Nephron (organoid): Measurements from ENCODE around the gene DNAJB11.

Experiments used
- H3K27ac Mint-ChIP-seq, 3 experiments: 2 replicates each; pipeline ENCODE4 v1.8.0; 2020; ENCODE audit warnings: mixed read lengths in 3 of 3, mild to moderate bottlenecking in 2 of 3, moderate library complexity in 1 of 3
- H3K27me3 Mint-ChIP-seq: 2 replicates; pipeline ENCODE4 v1.8.0; 2021; ENCODE audit warnings: low read depth, mild to moderate bottlenecking, moderate library complexity, mixed read lengths
- H3K36me3 Mint-ChIP-seq: 2 replicates; pipeline ENCODE4 v1.8.0; 2020; ENCODE audit warnings: low read depth, mixed read lengths
- H3K4me1 Mint-ChIP-seq: 2 replicates; pipeline ENCODE4 v1.8.0; 2020; ENCODE audit warnings: mixed read lengths
- H3K4me3 Mint-ChIP-seq, 3 experiments: 2 replicates each; pipeline ENCODE4 v1.8.0; 2020; ENCODE audit warnings: mild to moderate bottlenecking in 3 of 3, mixed read lengths in 3 of 3, moderate library complexity in 2 of 3
- H3K9me3 Mint-ChIP-seq: 2 replicates; pipeline ENCODE4 v1.8.0; 2020; ENCODE audit warnings: mixed read lengths
- CTCF ChIP-seq, 3 experiments: fragments of 200-600 bp; sonication (generic); IDR thresholded peaks; one replicate each; pipeline ENCODE4 v1.5.0; 2021; ENCODE audit warnings: antibody characterized with exemption in 3 of 3; ENCODE audit not compliant: unreplicated experiment in 3 of 3

Gene DNAJB11

GRCh38 chr3:186614266-186614596, 43.7 kb downstream of the DNAJB11 start:
- TF ChIP-seq CTCF (IDR thresholded peaks at IDR 0.05; ENCODE audit: unreplicated experiment in 3 of 3) = no peak
- no peaks in the 10 kb centered on the region for H3K36me3 Mint-ChIP-seq
- no peak overlapping the region for H3K4me3 Mint-ChIP-seq
- H3K27me3 Mint-ChIP-seq = peaks cover 49% of the 10 kb centered on the region
- no peak overlapping the region for H3K27ac Mint-ChIP-seq
- no peaks in the 10 kb centered on the region for H3K9me3 Mint-ChIP-seq
- H3K4me1 Mint-ChIP-seq = peaks cover 20% of the 10 kb centered on the region

GRCh38 chr3:186614597-186615483, 44.3 kb downstream of the DNAJB11 start:
- H3K9me3 Mint-ChIP-seq = no peaks in the 10 kb centered on the region
- H3K27ac Mint-ChIP-seq = peak overlapping the region in 1 of 3 experiments; percentile 7
- peaks cover 20% of the 10 kb centered on the region for H3K4me1 Mint-ChIP-seq
- no peaks in the 10 kb centered on the region for H3K36me3 Mint-ChIP-seq
- H3K27me3 Mint-ChIP-seq = peaks cover 49% of the 10 kb centered on the region
- TF ChIP-seq CTCF (IDR thresholded peaks at IDR 0.05; ENCODE audit: unreplicated experiment in 3 of 3) = peak; percentile 97 to 98 (median 97)
- peak overlapping the region in 1 of 3 experiments; percentile 27 for H3K4me3 Mint-ChIP-seq

GRCh38 chr3:186616299-186616617, 45.7 kb downstream of the DNAJB11 start:
- TF ChIP-seq CTCF (IDR thresholded peaks at IDR 0.05; ENCODE audit: unreplicated experiment in 3 of 3) = no peak
- Mint-ChIP-seq H3K4me1 (peaks cover 20% of the 10 kb centered on the region), H3K9me3 (no peaks in the 10 kb centered on the region), H3K27ac (no peak overlapping the region), H3K27me3 (peaks cover 57% of the 10 kb centered on the region), H3K36me3 (no peaks in the 10 kb centered on the region), H3K4me3 (no peak overlapping the region)

GRCh38 chr3:186617036-186617946, 46.8 kb downstream of the DNAJB11 start:
- peak; percentile 73 to 82 (median 76) for TF ChIP-seq CTCF (IDR thresholded peaks at IDR 0.05; ENCODE audit: unreplicated experiment in 3 of 3)
- Mint-ChIP-seq H3K4me3 (peak overlapping the region in 2 of 3 experiments; percentile 26 to 39), H3K36me3 (no peaks in the 10 kb centered on the region), H3K4me1 (peaks cover 20% of the 10 kb centered on the region), H3K27me3 (peaks cover 56% of the 10 kb centered on the region), H3K9me3 (no peaks in the 10 kb centered on the region), H3K27ac (peak overlapping the region in 2 of 3 experiments; percentile 22 to 23)

- H3K4me3 Mint-ChIP-seq = no peak overlapping the region
- no peaks in the 10 kb centered on the region for H3K36me3 Mint-ChIP-seq
- no peaks in the 10 kb centered on the region for H3K9me3 Mint-ChIP-seq
- H3K27me3 Mint-ChIP-seq = peaks cover 47% of the 10 kb centered on the region
- TF ChIP-seq CTCF (IDR thresholded peaks at IDR 0.05; ENCODE audit: unreplicated experiment in 3 of 3) = no peak
- peaks cover 20% of the 10 kb centered on the region for H3K4me1 Mint-ChIP-seq
- H3K27ac Mint-ChIP-seq = no peak overlapping the region
These were observed 47.9 kb downstream of the DNAJB11 start for GRCh38 chr3:186618318-186618938.
